ENCODE results near the gene ADRA2C. TPM values are rescaled to one million over a fixed set of nuclear protein-coding genes. Genes with fewer than 3 reads are reported as not detected.

ADRA2C gene
- polyA plus RNA-seq, 1 donor from 2014 or later = 3.0 TPM

GRCh38 chr4:3722446-3723231 is 43.5 kb upstream of the ADRA2C start:
- Histone ChIP-seq H3F3A (ENCODE audit: insufficient read depth, low read length, poor library complexity, severe bottlenecking) (no peaks in the 10 kb centered on the region), H3K4me2 (ENCODE audit: low read length) (no peak overlapping the region), H3K27ac (ENCODE audit: low read length) (no peak overlapping the region), H2AFZ (ENCODE audit: low read depth, low read length) (no peak overlapping the region), H3K9me3 (ENCODE audit: low read length) (no peaks in the 10 kb centered on the region), H3K27me3 (ENCODE audit: insufficient read depth, low read depth, low read length) (peaks cover 32% of the 10 kb centered on the region), H3K9ac (ENCODE audit: low read length) (no peak overlapping the region), H4K20me1 (ENCODE audit: insufficient read depth) (no peaks in the 10 kb centered on the region), H3K79me2 (replicated peaks; ENCODE audit: insufficient read depth, low read length) (no peaks in the 10 kb centered on the region), H3K9me2 (ENCODE audit: insufficient read depth, low read length) (no peaks in the 10 kb centered on the region), H3K36me3 (ENCODE audit: insufficient read depth, low read length) (no peaks in the 10 kb centered on the region), H3K4me3 (ENCODE audit: low read length) (no peak overlapping the region)
- TF ChIP-seq TAF1 (IDR thresholded peaks at IDR 0.05; ENCODE audit: low read depth) = no peak
- no peak for TF ChIP-seq EZH2 (IDR thresholded peaks at IDR 0.05; ENCODE audit: borderline replicate concordance, insufficient read depth, low read length, poor library complexity, severe bottlenecking)
- TF ChIP-seq EP300 (conservative IDR thresholded peaks at IDR 0.05; ENCODE audit: poor library complexity, severe bottlenecking) = no peak
- no peak for TF ChIP-seq SMC3 (conservative IDR thresholded peaks at IDR 0.05; ENCODE audit: poor library complexity)
- TF ChIP-seq POLR2AphosphoS5 (IDR thresholded peaks at IDR 0.05) = no peak
- no peak for TF ChIP-seq MXI1 (conservative IDR thresholded peaks at IDR 0.05; ENCODE audit: poor library complexity, severe bottlenecking)
- TF ChIP-seq CTCF (IDR thresholded peaks at IDR 0.05; ENCODE audit: poor library complexity, severe bottlenecking) = no peak
- TF ChIP-seq RAD21 (conservative IDR thresholded peaks at IDR 0.05) = no peak
- TF ChIP-seq REST (IDR thresholded peaks at IDR 0.05; ENCODE audit: borderline replicate concordance) = no peak

GRCh38 chr4:3723232-3723642 is 42.9 kb upstream of the ADRA2C start:
- H3K9me2 ChIP-seq (ENCODE audit: insufficient read depth, low read length) = no peaks in the 10 kb centered on the region
- H3K27me3 ChIP-seq (ENCODE audit: insufficient read depth, low read depth, low read length) = peaks cover 32% of the 10 kb centered on the region
- no peak overlapping the region for H2AFZ ChIP-seq (ENCODE audit: low read depth, low read length)
- no peak overlapping the region for H3K4me3 ChIP-seq (ENCODE audit: low read length)
- no peaks in the 10 kb centered on the region for H3F3A ChIP-seq (ENCODE audit: insufficient read depth, low read length, poor library complexity, severe bottlenecking)
- no peaks in the 10 kb centered on the region for H3K79me2 ChIP-seq (replicated peaks; ENCODE audit: insufficient read depth, low read length)
- no peak overlapping the region for H3K9ac ChIP-seq (ENCODE audit: low read length)
- H4K20me1 ChIP-seq (ENCODE audit: insufficient read depth) = no peaks in the 10 kb centered on the region
- no peak overlapping the region for H3K27ac ChIP-seq (ENCODE audit: low read length)
- TF ChIP-seq EZH2 (IDR thresholded peaks at IDR 0.05; ENCODE audit: borderline replicate concordance, insufficient read depth, low read length, poor library complexity, severe bottlenecking) (no peak), MXI1 (conservative IDR thresholded peaks at IDR 0.05; ENCODE audit: poor library complexity, severe bottlenecking) (no peak), RAD21 (conservative IDR thresholded peaks at IDR 0.05) (no peak), EP300 (conservative IDR thresholded peaks at IDR 0.05; ENCODE audit: poor library complexity, severe bottlenecking) (no peak), SMC3 (conservative IDR thresholded peaks at IDR 0.05; ENCODE audit: poor library complexity) (no peak), POLR2AphosphoS5 (IDR thresholded peaks at IDR 0.05) (no peak), TAF1 (IDR thresholded peaks at IDR 0.05; ENCODE audit: low read depth) (no peak), REST (IDR thresholded peaks at IDR 0.05; ENCODE audit: borderline replicate concordance) (no peak), CTCF (IDR thresholded peaks at IDR 0.05; ENCODE audit: poor library complexity, severe bottlenecking) (no peak)
- H3K9me3 ChIP-seq (ENCODE audit: low read length) = no peaks in the 10 kb centered on the region
- H3K4me2 ChIP-seq (ENCODE audit: low read length) = no peak overlapping the region
- no peaks in the 10 kb centered on the region for H3K36me3 ChIP-seq (ENCODE audit: insufficient read depth, low read length)

All from neural cell (in vitro differentiated cells).